ENCODE data around the gene KRTAP10-4. TPM values are rescaled to one million over a fixed set of nuclear protein-coding genes. Genes with fewer than 3 reads are reported as not detected.

KRTAP10-4 gene
- total RNA-seq (2022; extraction: Qiagen RNA extraction; ENCODE audit: low read depth): not detected in 5 replicates

DNA sequence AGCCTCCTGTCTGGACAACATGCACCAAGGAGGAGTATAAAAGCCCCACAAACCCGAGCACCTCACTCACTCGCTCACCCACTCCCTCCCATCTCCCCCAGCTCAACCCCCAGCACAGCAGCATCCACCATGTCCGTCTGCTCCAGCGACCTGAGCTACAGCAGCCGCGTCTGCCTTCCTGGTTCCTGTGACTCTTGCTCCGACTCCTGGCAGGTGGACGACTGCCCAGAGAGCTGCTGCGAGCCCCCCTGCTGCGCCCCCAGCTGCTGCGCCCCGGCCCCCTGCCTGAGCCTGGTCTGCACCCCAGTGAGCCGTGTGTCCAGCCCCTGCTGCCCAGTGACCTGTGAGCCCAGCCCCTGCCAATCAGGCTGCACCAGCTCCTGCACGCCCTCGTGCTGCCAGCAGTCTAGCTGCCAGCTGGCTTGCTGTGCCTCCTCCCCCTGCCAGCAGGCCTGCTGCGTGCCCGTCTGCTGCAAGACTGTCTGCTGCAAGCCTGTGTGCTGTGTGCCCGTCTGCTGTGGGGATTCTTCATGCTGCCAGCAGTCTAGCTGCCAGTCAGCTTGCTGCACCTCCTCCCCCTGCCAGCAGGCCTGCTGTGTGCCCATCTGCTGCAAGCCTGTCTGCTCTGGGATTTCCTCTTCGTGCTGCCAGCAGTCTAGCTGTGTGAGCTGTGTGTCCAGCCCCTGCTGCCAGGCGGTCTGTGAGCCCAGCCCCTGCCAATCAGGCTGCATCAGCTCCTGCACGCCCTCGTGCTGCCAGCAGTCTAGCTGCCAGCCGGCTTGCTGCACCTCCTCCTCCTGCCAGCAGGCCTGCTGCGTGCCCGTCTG lies at the start of gene KRTAP10-4:
KRTAP10-4 (plus strand) TSS at position 100 of the 827 bp plus-strand sequence; CDS start at position 130, 30 bp downstream.

DNA sequence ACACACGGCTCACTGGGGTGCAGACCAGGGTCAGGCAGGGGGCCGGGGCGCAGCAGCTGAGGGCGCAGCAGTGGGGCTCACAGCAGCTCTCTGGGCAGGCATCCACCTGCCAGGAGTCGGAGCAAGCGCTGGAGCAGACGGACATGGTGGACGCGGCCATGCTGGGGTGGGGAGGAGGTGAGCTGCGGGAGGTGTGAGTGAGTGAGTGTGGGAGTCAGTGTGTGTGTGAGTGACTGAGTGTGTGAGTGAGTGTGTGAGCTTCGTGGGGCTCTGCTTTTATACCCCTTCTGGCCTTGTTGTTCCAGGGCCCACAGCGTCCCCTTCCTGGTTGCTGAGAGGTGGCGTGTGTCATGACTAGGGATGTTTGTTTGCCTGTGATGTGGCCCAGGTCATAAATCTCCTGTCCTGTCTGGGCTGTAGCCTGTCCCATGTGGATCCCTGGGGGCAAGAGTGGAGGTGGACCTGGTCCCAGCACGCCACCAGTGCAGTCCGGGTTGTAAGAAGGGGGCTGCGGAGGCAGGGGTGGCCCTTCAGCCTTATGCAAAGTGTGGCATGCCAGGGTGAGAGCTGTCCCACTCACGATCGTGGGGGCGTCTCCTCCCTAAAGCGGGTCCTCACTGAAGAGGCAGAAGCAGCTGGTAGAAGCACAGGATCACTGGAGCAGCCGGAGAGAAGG lies 33.4 kb upstream of the KRTAP10-4 start, which contains the start of gene KRTAP10-1:
KRTAP10-1 (minus strand) TSS at position 205 of the 676 bp plus-strand sequence; CDS start at position 160, 45 bp downstream.

DNA sequence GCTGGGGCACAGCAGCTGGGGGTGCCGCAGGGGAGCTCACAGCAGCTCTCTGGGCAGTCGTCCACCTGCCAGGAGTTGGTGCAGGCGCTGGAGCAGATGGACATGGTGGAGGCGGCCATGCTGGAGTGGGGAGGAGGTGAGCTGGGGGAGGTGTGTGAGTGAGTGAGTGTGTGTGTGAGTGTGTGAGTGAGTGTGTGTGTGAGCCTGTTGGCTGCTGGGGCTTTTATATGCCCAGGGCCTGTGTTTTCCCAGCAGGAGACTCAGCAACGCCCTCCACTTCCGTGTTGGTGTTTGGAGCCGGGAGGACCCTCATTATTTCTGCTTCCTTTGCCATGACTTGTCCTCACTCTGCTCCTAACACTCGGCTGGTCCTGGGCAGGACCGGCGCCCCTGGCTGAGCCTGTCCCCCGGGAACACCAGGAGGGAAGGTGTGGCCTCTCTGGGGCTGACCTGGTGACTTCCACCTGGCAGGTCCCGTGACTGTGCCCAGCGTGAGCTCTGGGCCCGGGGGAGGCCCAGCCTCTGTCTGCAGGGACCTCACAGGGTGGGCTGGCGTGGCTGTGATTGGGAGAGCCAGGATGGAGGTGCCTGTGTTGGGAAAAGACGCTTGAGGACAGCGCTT lies 22.1 kb upstream of the KRTAP10-4 start, which contains the start of gene KRTAP10-2:
KRTAP10-2 (minus strand) TSS at position 166 of the 622 bp plus-strand sequence; CDS start at position 119, 47 bp downstream.

DNA sequence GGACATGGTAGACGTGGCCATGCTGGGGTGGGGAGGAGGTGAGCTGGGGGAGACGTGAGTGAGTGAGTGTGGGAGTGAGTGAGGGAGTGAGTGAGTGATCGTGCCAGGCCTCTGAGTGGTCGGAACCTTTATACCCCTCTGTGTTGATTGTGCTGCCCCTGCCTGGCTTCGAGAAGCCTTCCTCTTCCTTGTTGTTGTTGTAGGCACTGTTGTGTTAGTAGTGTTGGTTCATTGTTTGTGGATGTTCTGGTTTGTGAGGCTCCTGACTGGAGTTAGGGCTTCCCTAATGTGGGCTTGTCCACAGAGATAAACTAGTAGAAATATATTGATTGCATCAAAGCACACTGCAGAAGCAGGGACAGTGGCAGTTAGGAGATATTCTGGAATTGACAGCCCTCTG lies 14.8 kb upstream of the KRTAP10-4 start, which contains the start of gene KRTAP10-3:
KRTAP10-3 (minus strand) TSS at position 101 of the 400 bp plus-strand sequence; CDS start at position 21, 80 bp downstream.

GRCh38 chr21:44580231-44580821 lies 6.8 kb downstream of the KRTAP10-4 start, which contains the start of gene KRTAP10-5:
Gene KRTAP10-5 (minus strand): TSS chr21:44580604. CDS start chr21:44580578, 26 bp downstream.

DNA sequence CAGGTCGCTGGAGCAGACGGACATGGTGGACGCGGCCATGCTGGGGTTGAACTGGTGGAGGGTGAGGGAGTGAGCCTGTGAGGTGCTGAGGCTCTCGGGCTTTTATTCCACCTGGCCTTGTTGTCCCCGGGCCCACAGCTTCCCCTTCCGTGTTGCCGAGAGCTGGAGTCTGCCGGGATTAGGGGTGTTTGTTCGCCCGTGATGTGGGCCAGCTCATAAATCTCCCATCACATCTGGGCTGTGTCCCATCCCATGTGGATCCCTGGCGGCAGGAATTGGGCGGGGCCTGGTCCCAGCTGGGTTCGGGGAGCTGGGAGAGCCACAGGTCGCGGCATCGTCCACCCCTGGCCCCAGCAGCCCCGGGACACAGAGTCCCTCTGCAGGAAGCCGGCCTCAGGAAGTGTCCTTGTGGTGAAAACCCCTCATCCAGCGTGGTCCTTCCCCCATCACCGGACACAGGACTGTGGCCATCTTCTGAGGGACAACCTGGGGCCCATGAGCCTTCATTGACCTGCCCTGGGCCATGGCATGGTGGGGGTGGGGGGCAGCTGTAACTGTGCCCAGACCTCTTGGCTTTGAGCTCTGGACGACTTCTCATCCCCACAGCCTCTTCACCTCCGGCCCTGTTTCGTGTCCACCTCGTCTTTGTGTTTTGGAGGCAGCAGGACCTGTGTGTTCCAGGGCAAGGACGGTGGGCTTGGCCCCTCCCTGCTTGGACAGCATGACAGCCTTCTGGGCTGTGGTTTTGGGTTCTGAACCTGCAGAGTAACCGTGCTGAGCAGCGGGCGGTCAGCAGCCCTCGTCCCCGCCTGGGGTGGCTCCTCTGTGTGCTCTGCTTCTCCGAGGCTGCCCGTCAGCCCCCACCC lies 19.1 kb downstream of the KRTAP10-4 start, which contains the start of gene KRTAP10-6:
KRTAP10-6 (minus strand) TSS at position 60 of the 866 bp plus-strand sequence; CDS start at position 39, 21 bp downstream.

GRCh38 chr21:44600118-44600978 lies 26.8 kb downstream of the KRTAP10-4 start, which contains the start of gene KRTAP10-7:
Gene KRTAP10-7 (plus strand): TSS chr21:44600597. CDS start chr21:44600622, 25 bp downstream.

GRCh38 chr21:44612029-44612486 lies 38.5 kb downstream of the KRTAP10-4 start, which contains the start of gene KRTAP10-8:
Gene KRTAP10-8 (plus strand): TSS chr21:44612079. CDS start chr21:44612101, 22 bp downstream.

Other genes starting within 250 kb of the KRTAP10-4 start
- gene CFAP410, start 234.3 kb upstream of the KRTAP10-4 start, total RNA-seq (2022; extraction: Qiagen RNA extraction; ENCODE audit: low read depth): 7.0 to 8.7 TPM (median 7.8 TPM) in 5 replicates
- 5.9 to 12.8 TPM (median 9.0 TPM) in 5 replicates for gene TRPM2, start 220.1 kb upstream of the KRTAP10-4 start, total RNA-seq (2022; extraction: Qiagen RNA extraction; ENCODE audit: low read depth)
- gene LRRC3, start 118.2 kb upstream of the KRTAP10-4 start, total RNA-seq (2022; extraction: Qiagen RNA extraction; ENCODE audit: low read depth): 1.3 to 1.9 TPM (median 1.5 TPM) in 5 replicates
- gene KRTAP10-1, start 33.5 kb upstream of the KRTAP10-4 start, total RNA-seq (2022; extraction: Qiagen RNA extraction; ENCODE audit: low read depth): not detected in 5 replicates
- gene KRTAP10-2, start 22.2 kb upstream of the KRTAP10-4 start, total RNA-seq (2022; extraction: Qiagen RNA extraction; ENCODE audit: low read depth): not detected in 5 replicates
- not detected in 5 replicates for gene KRTAP10-3, start 14.9 kb upstream of the KRTAP10-4 start, total RNA-seq (2022; extraction: Qiagen RNA extraction; ENCODE audit: low read depth)
- gene KRTAP10-5, start 6.9 kb downstream of the KRTAP10-4 start, total RNA-seq (2022; extraction: Qiagen RNA extraction; ENCODE audit: low read depth): not detected in 5 replicates
- not detected in 5 replicates for gene KRTAP10-6, start 18.8 kb downstream of the KRTAP10-4 start, total RNA-seq (2022; extraction: Qiagen RNA extraction; ENCODE audit: low read depth)
- not detected in 5 replicates for gene KRTAP10-7, start 26.9 kb downstream of the KRTAP10-4 start, total RNA-seq (2022; extraction: Qiagen RNA extraction; ENCODE audit: low read depth)
- not detected in 5 replicates for gene KRTAP10-8, start 38.4 kb downstream of the KRTAP10-4 start, total RNA-seq (2022; extraction: Qiagen RNA extraction; ENCODE audit: low read depth)
- not detected in 5 replicates for gene KRTAP10-9, start 53.4 kb downstream of the KRTAP10-4 start, total RNA-seq (2022; extraction: Qiagen RNA extraction; ENCODE audit: low read depth)
- gene KRTAP10-10, start 63.6 kb downstream of the KRTAP10-4 start, total RNA-seq (2022; extraction: Qiagen RNA extraction; ENCODE audit: low read depth): not detected in 5 replicates
- gene KRTAP10-11, start 72.7 kb downstream of the KRTAP10-4 start, total RNA-seq (2022; extraction: Qiagen RNA extraction; ENCODE audit: low read depth): not detected in 5 replicates
- gene KRTAP12-4, start 80.9 kb downstream of the KRTAP10-4 start, total RNA-seq (2022; extraction: Qiagen RNA extraction; ENCODE audit: low read depth): not detected in 5 replicates
- gene KRTAP12-3, start 84.2 kb downstream of the KRTAP10-4 start, total RNA-seq (2022; extraction: Qiagen RNA extraction; ENCODE audit: low read depth): not detected in 5 replicates
- not detected in 5 replicates for gene KRTAP12-2, start 93.2 kb downstream of the KRTAP10-4 start, total RNA-seq (2022; extraction: Qiagen RNA extraction; ENCODE audit: low read depth)
- not detected in 5 replicates for gene KRTAP12-1, start 108.4 kb downstream of the KRTAP10-4 start, total RNA-seq (2022; extraction: Qiagen RNA extraction; ENCODE audit: low read depth)
- gene KRTAP10-12, start 123.4 kb downstream of the KRTAP10-4 start, total RNA-seq (2022; extraction: Qiagen RNA extraction; ENCODE audit: low read depth): not detected in 5 replicates
- gene TSPEAR, start 137.8 kb downstream of the KRTAP10-4 start, total RNA-seq (2022; extraction: Qiagen RNA extraction; ENCODE audit: low read depth): not detected in 5 replicates
- gene UBE2G2, start 228.1 kb downstream of the KRTAP10-4 start, total RNA-seq (2022; extraction: Qiagen RNA extraction; ENCODE audit: low read depth): 32.0 to 38.3 TPM (median 35.3 TPM) in 5 replicates
- gene SUMO3, start 244.3 kb downstream of the KRTAP10-4 start, total RNA-seq (2022; extraction: Qiagen RNA extraction; ENCODE audit: low read depth): 63.0 to 67.5 TPM (median 65.3 TPM) in 5 replicates